NB4 (cell line): Measurements from ENCODE around the gene DKC1.

Experiments used
- CTCF ChIP-seq: IDR thresholded peaks from one replicate; pipeline ENCODE4 v1.5.1; 2012; ENCODE audit warnings: low read depth, low read length
- MYC ChIP-seq: IDR thresholded peaks from 2 replicates; pipeline ENCODE4 v1.6.1; 2011; ENCODE audit warnings: low read depth, low read length
- POLR2A ChIP-seq: IDR thresholded peaks from 2 replicates; pipeline ENCODE4 v1.6.1; 2011; ENCODE audit warnings: mild to moderate bottlenecking; ENCODE audit not compliant: insufficient read length; ENCODE audit errors: extremely low read depth
- TF ChIP-seq, protein P1 (sequence below): IDR thresholded peaks from 2 replicates; pipeline ENCODE4 v1.6.1; 2011; ENCODE audit warnings: low read depth, low read length

DNA sequence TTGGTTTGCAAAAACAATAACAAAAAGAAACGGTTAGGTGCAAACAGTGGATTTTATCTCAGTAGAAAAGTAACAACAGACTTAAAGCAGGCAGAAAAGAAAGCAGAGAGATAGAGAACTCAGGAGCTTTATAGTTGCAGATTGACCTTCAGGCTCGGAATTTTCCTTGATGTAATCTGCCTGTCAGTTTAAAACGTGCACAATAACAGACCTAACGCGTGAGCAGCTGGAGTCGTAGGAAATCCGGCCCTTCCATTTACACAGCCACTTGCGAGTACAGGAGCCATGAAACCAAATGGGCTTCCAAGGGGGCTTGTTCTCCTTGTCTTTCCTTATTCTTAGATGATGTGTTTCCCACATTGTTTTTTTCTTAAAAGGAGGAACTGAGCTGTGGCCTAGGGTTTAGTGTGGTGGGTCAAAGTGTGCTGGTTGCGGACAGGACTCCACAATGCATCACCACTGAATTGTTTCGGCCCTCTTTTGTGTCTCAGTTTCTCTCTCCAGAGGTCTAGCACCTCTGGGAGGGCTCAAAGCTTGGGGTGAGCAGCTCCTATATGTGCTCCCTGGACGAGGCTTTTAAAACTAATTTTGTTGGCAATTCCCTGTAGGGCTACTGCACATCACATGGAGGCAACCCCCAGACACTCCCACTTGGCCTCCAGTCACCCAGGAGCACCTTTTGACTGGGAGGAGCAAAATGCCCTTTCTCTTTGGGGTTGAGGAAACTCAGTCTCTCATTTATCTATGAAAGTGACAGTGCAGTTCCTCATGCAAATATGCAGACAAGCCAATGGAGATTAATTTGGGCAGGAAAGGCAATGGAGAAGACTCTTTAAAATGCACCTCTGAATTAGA is 56.5 kb downstream of the DKC1 start:
- no peak for TF ChIP-seq POLR2A
- TF ChIP-seq CTCF: no peak
- no peak for TF ChIP-seq MYC
- TF ChIP-seq, protein P1, sequence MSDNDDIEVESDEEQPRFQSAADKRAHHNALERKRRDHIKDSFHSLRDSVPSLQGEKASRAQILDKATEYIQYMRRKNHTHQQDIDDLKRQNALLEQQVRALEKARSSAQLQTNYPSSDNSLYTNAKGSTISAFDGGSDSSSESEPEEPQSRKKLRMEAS: no peak
